SU-DHL-6 (cell line): ENCODE data around the gene TM9SF4.

Source experiments
- H2AFZ ChIP-seq: fragments of 200-600 bp; sonication (generic); 2 replicates; pipeline ENCODE4 v1.6.1; 2014; ENCODE audit warnings: low read depth, mild to moderate bottlenecking, moderate library complexity, mixed read lengths, antibody characterized with exemption, low read length; ENCODE audit not compliant: severe bottlenecking
- H3F3A ChIP-seq: fragments of 200-600 bp; shearing (Covaris generic); 2 replicates; pipeline ENCODE4 v1.6.0; 2016; ENCODE audit warnings: antibody characterized with exemption, mild to moderate bottlenecking; ENCODE audit not compliant: insufficient read depth
- H3K27ac ChIP-seq: fragments of 200-600 bp; sonication (generic); 2 replicates; pipeline ENCODE4 v1.5.1; 2016; ENCODE audit warnings: low read depth, mild to moderate bottlenecking, low read length, moderate library complexity, mixed read lengths
- H3K27me3 ChIP-seq: fragments of 200-600 bp; sonication (generic), shearing (Covaris generic); 2 replicates; pipeline ENCODE4 v1.6.0; 2014; ENCODE audit warnings: mild to moderate bottlenecking, low read length
- H3K36me3 ChIP-seq: fragments of 200-600 bp; sonication (generic); 2 replicates; pipeline ENCODE4 v1.6.1; 2014; ENCODE audit warnings: mild to moderate bottlenecking, low read length, mixed read lengths
- H3K4me2 ChIP-seq: fragments of 300-600, 200-600 bp; shearing (Covaris generic), sonication (generic); 2 replicates; pipeline ENCODE4 v1.6.0; 2014; ENCODE audit warnings: low read length, low read depth, mild to moderate bottlenecking; ENCODE audit not compliant: poor library complexity, severe bottlenecking
- H3K4me3 ChIP-seq: fragments of 200-600 bp; sonication (generic); 2 replicates; pipeline ENCODE4 v1.5.1; 2014; ENCODE audit warnings: antibody characterized with exemption, low read length, mild to moderate bottlenecking, mixed read lengths; ENCODE audit not compliant: insufficient read depth, poor library complexity, severe bottlenecking
- H3K79me2 ChIP-seq: fragments of 200-600 bp; sonication (generic); 2 replicates; pipeline ENCODE4 v1.6.1; 2014; ENCODE audit warnings: mild to moderate bottlenecking, low read length, moderate library complexity; ENCODE audit not compliant: insufficient read depth
- H3K9ac ChIP-seq: fragments of 200-600 bp; sonication (generic); 2 replicates; pipeline ENCODE4 v1.7.0; 2014; ENCODE audit warnings: mild to moderate bottlenecking, low read length
- H3K9me2 ChIP-seq: fragments of 200-600 bp; sonication (generic); replicated peaks from 2 replicates; pipeline ENCODE4 v1.6.1; 2014; ENCODE audit warnings: low read length; ENCODE audit not compliant: insufficient read depth
- H3K9me3 ChIP-seq: fragments of 200-600 bp; sonication (generic); 2 replicates; pipeline ENCODE4 v1.6.1; 2014; ENCODE audit warnings: low read length, mixed read lengths; ENCODE audit not compliant: insufficient read depth
- H4K20me1 ChIP-seq: fragments of 200-600 bp; sonication (generic); 2 replicates; pipeline ENCODE4 v1.6.1; 2014; ENCODE audit warnings: low read depth, mild to moderate bottlenecking, antibody characterized with exemption, low read length, moderate library complexity, mixed read lengths
- CTCF ChIP-seq: fragments of 200-600 bp; sonication (generic); IDR thresholded peaks from one replicate; pipeline ENCODE4 v1.5.1; 2017; ENCODE audit warnings: antibody characterized with exemption, mild to moderate bottlenecking, low read length, moderate library complexity; ENCODE audit not compliant: insufficient read depth, poor library complexity, severe bottlenecking
- EZH2phosphoT487 ChIP-seq: fragments of 200-600 bp; sonication (generic), shearing (Covaris generic); conservative IDR thresholded peaks from 2 replicates; pipeline ENCODE4 v1.6.1; 2018; ENCODE audit warnings: mild to moderate bottlenecking, antibody characterized with exemption, low read length, moderate library complexity, mixed read lengths

The TM9SF4 gene

GRCh38 chr20:32132911-32133549, 23.5 kb downstream of the TM9SF4 start:
- Histone ChIP-seq H3K9me3 (no peaks in the 10 kb centered on the region), H3K36me3 (peaks cover 3% of the 10 kb centered on the region; the same call in 1 of the 2 replicates), H3K4me2 (no peak overlapping the region), H3K9me2 (no peaks in the 10 kb centered on the region), H2AFZ (no peak overlapping the region), H3F3A (no peaks in the 10 kb centered on the region), H3K79me2 (peaks cover 60% of the 10 kb centered on the region), H3K27ac (no peak overlapping the region), H3K9ac (no peak overlapping the region), H4K20me1 (no peaks in the 10 kb centered on the region; the same call in 1 of the 2 replicates), H3K4me3 (no peak overlapping the region), H3K27me3 (no peaks in the 10 kb centered on the region)
- TF ChIP-seq CTCF (no peak), EZH2phosphoT487 (no peak)

- no peaks in the 10 kb centered on the region; the same call in 1 of the 2 replicates for H4K20me1 ChIP-seq
- H3K27me3 ChIP-seq, result no peaks in the 10 kb centered on the region
- no peak overlapping the region for H3K4me2 ChIP-seq
- H3K27ac ChIP-seq, result no peak overlapping the region
- no peaks in the 10 kb centered on the region for H3K9me2 ChIP-seq
- H2AFZ ChIP-seq, result no peak overlapping the region
- no peak overlapping the region for H3K9ac ChIP-seq
- H3F3A ChIP-seq, result no peaks in the 10 kb centered on the region
- H3K9me3 ChIP-seq, result no peaks in the 10 kb centered on the region
- H3K4me3 ChIP-seq, result no peak overlapping the region
- TF ChIP-seq EZH2phosphoT487 (no peak), CTCF (no peak)
- peaks cover 3% of the 10 kb centered on the region; the same call in 1 of the 2 replicates for H3K36me3 ChIP-seq
- H3K79me2 ChIP-seq, result peaks cover 51% of the 10 kb centered on the region
These were observed 24.5 kb downstream of the TM9SF4 start for GRCh38 chr20:32134026-32134425.

DNA sequence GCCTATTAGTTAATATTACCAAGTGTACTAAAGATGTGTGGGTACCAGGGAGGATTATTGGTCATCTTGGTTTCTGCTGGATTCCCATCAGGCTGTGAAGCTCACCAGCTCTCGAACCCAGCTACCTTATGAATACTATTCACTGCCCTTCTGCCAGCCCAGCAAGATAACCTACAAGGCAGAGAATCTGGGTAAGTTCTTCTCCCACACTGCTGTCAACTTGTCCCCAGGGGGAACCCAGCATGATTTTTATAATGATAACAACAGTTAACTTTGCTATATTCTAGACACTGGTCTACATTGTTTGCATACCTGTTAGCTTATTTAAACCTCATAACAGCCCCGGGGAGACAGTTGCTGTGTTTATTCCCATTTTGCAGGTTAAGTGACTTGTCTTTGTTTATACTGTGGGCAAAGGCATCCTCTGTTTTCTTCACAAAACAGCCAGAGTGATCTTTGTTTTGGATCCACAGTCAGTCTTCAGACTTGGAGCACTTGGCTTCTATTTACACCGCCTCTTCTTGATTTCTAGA, 26.5 kb downstream of the TM9SF4 start:
- Histone ChIP-seq H3K4me3 (no peak overlapping the region), H3K27me3 (no peaks in the 10 kb centered on the region), H3K9me3 (no peaks in the 10 kb centered on the region), H3K4me2 (no peak overlapping the region), H4K20me1 (no peaks in the 10 kb centered on the region; the same call in 1 of the 2 replicates), H3K79me2 (peaks cover 30% of the 10 kb centered on the region), H3F3A (no peaks in the 10 kb centered on the region), H2AFZ (no peak overlapping the region), H3K27ac (no peak overlapping the region), H3K9ac (no peak overlapping the region), H3K36me3 (peaks cover 3% of the 10 kb centered on the region; the same call in 1 of the 2 replicates), H3K9me2 (no peaks in the 10 kb centered on the region)
- TF ChIP-seq EZH2phosphoT487 (no peak), CTCF (no peak)
